Memory B cell (primary cell): ENCODE measurements around the gene ENPP5.
"Not testable (repeated sequence)": the region's sequence is repeated elsewhere in the genome, so short reads cannot be mapped to it uniquely, and the experiment has no call there.

Source experiments
- ATAC-seq: fragments of 150-1000 bp; cut with Tn5 transposase; 2 replicates; pipeline ENCODE4 v1.10.0; 2021; ENCODE audit warnings: low read depth, mild to moderate bottlenecking, moderate library complexity
- DNase-seq, 2 donors: peaks; one replicate each; pipeline ENCODE4 v3.0.0; 2022; ENCODE audit warnings: low spot score in 2 of 2
- H3K27ac Mint-ChIP-seq: one replicate; pipeline ENCODE4 v1.8.0; 2022; ENCODE audit warnings: mild to moderate bottlenecking, moderate library complexity, mixed read lengths
- H3K27me3 Mint-ChIP-seq: one replicate; pipeline ENCODE4 v1.8.0; 2022; ENCODE audit warnings: mixed read lengths
- H3K36me3 Mint-ChIP-seq: one replicate; pipeline ENCODE4 v1.8.0; 2022; ENCODE audit warnings: mild to moderate bottlenecking, mixed read lengths
- H3K4me1 Mint-ChIP-seq: one replicate; pipeline ENCODE4 v1.8.0; 2022; ENCODE audit warnings: mixed read lengths
- H3K4me3 Mint-ChIP-seq: one replicate; pipeline ENCODE4 v1.8.0; 2022; ENCODE audit warnings: mild to moderate bottlenecking, moderate library complexity, mixed read lengths
- H3K9me3 Mint-ChIP-seq: one replicate; pipeline ENCODE4 v1.8.0; 2022; ENCODE audit warnings: mixed read lengths

Gene ENPP5

GRCh38 chr6:46138281-46138680 is 32.5 kb downstream of the ENPP5 start:
- Mint-ChIP-seq H3K27me3 (no peaks in the 10 kb centered on the region), H3K36me3 (peaks cover 3% of the 10 kb centered on the region), H3K27ac (peak overlapping the region; percentile 71), H3K9me3 (no peaks in the 10 kb centered on the region), H3K4me1 (peaks cover 27% of the 10 kb centered on the region), H3K4me3 (no peak overlapping the region)
- DNase-seq (no peak), ATAC-seq (peak; percentile 38)

GRCh38 chr6:46137387-46137786 is 33.4 kb downstream of the ENPP5 start:
- no peak for ATAC-seq
- DNase-seq = no peak
- Mint-ChIP-seq H3K4me1 (peaks cover 29% of the 10 kb centered on the region), H3K9me3 (no peaks in the 10 kb centered on the region), H3K27me3 (no peaks in the 10 kb centered on the region), H3K4me3 (no peak overlapping the region), H3K36me3 (no peaks in the 10 kb centered on the region), H3K27ac (peak overlapping the region; percentile 71)

- Mint-ChIP-seq H3K36me3 (no peaks in the 10 kb centered on the region), H3K27me3 (no peaks in the 10 kb centered on the region), H3K9me3 (no peaks in the 10 kb centered on the region), H3K4me1 (peaks cover 29% of the 10 kb centered on the region), H3K4me3 (no peak overlapping the region), H3K27ac (peak overlapping the region; percentile 28)
- DNase-seq = no peak
- ATAC-seq = no peak
Observed at GRCh38 chr6:46136831-46137230, 33.9 kb downstream of the ENPP5 start.

GRCh38 chr6:46135176-46135575 is 35.6 kb downstream of the ENPP5 start:
- no peaks in the 10 kb centered on the region for H3K9me3 Mint-ChIP-seq
- peaks cover 35% of the 10 kb centered on the region for H3K4me1 Mint-ChIP-seq
- H3K27me3 Mint-ChIP-seq = no peaks in the 10 kb centered on the region
- ATAC-seq (no peak), DNase-seq (no peak)
- no peaks in the 10 kb centered on the region for H3K36me3 Mint-ChIP-seq
- no peak overlapping the region for H3K27ac Mint-ChIP-seq
- H3K4me3 Mint-ChIP-seq = no peak overlapping the region

GRCh38 chr6:46134216-46134615 is 36.6 kb downstream of the ENPP5 start:
- no peak for DNase-seq
- H3K27ac Mint-ChIP-seq = no peak overlapping the region
- no peaks in the 10 kb centered on the region for H3K36me3 Mint-ChIP-seq
- no peak for ATAC-seq
- H3K9me3 Mint-ChIP-seq = no peaks in the 10 kb centered on the region
- peaks cover 36% of the 10 kb centered on the region for H3K4me1 Mint-ChIP-seq
- H3K27me3 Mint-ChIP-seq = no peaks in the 10 kb centered on the region
- H3K4me3 Mint-ChIP-seq = no peak overlapping the region

DNA sequence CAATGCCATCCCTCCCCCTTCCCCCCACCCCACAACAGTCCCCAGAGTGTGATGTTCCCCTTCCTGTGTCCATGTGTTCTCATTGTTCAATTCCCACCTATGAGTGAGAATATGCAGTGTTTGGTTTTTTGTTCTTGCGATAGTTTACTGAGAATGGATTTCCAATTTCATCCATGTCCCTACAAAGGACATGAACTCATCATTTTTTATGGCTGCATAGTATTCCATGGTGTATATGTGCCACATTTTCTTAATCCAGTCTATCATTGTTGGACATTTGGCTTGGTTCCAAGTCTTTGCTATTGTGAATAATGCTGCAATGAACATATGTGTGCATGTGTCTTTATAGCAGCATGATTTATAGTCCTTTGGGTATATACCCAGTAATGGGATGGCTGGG is 39.5 kb downstream of the ENPP5 start:
- H3K36me3 Mint-ChIP-seq, H3K4me3 Mint-ChIP-seq, H3K9me3 Mint-ChIP-seq, H3K27me3 Mint-ChIP-seq, DNase-seq, ATAC-seq, H3K27ac Mint-ChIP-seq: not testable (repeated sequence)
- H3K4me1 Mint-ChIP-seq = peaks cover 27% of the 10 kb centered on the region

DNA sequence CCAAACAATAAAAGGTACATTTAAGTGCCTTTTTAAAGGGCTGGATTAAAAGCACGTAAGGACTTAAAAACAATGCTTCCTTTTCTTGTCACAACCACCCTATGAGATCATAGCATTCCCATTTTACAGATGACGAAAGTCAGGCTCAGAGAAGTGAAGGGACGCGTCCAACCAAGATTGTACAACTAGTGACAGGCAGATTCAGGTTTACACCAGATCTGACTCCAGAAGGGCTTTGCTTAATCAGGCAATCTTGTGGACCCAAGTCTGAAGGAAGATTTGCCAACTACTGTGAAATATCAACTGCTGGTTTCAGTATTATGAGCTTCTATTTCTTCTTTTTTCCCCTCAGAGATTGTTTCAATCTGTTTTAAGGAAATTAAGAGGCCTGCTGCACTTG is 40.1 kb downstream of the ENPP5 start:
- H3K4me1 Mint-ChIP-seq = peaks cover 27% of the 10 kb centered on the region

GRCh38 chr6:46129629-46130511 is 40.9 kb downstream of the ENPP5 start, which contains the start of gene ENPP4:
TSS of gene ENPP4 (plus strand) at chr6:46129989. CDS start at chr6:46139584, 9,595 bp downstream.
- Mint-ChIP-seq H3K36me3 (no peaks in the 10 kb centered on the region), H3K4me3 (peak within 1 kb of the TSS; percentile 97), H3K27me3 (no peaks in the 10 kb centered on the region), H3K9me3 (no peaks in the 10 kb centered on the region), H3K27ac (peak within 1 kb of the TSS; percentile 90), H3K4me1 (peaks cover 27% of the 10 kb centered on the region)
- DNase-seq (peak; percentile 98), ATAC-seq (peak; percentile 96)

More for the DNA sequence above, 40.1 kb downstream of the ENPP5 start:
- peak overlapping the region; percentile 90 for H3K27ac Mint-ChIP-seq
- H3K9me3 Mint-ChIP-seq = no peaks in the 10 kb centered on the region
- ATAC-seq (no peak), DNase-seq (no peak)
- H3K4me3 Mint-ChIP-seq = peak overlapping the region; percentile 97
- H3K27me3 Mint-ChIP-seq = no peaks in the 10 kb centered on the region
- H3K36me3 Mint-ChIP-seq = no peaks in the 10 kb centered on the region

DNA sequence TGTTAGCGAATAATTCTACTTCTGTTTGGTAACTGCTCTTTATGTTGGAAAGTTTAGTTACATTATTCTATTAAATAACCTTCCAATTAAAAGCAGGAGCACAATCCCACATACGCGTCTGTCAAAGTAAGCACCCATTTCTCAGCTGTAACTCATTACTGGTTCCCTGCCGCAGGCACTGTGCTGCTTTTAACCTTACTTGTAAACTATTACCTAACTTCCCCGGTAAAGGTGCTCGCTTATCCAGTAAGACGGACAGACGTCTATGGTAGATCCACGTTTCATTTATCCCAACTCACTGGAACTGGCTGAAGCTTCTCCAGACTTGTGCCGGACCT is 41.5 kb downstream of the ENPP5 start:
- no peaks in the 10 kb centered on the region for H3K27me3 Mint-ChIP-seq
- DNase-seq = no peak
- H3K9me3 Mint-ChIP-seq = no peaks in the 10 kb centered on the region
- peak overlapping the region; percentile 97 for H3K4me3 Mint-ChIP-seq
- peak; percentile 10 for ATAC-seq
- peaks cover 26% of the 10 kb centered on the region for H3K4me1 Mint-ChIP-seq
- peak overlapping the region; percentile 90 for H3K27ac Mint-ChIP-seq
- H3K36me3 Mint-ChIP-seq = no peaks in the 10 kb centered on the region

- peak; percentile 28 for ATAC-seq
- H3K36me3 Mint-ChIP-seq = no peaks in the 10 kb centered on the region
Observed at GRCh38 chr6:46128476-46128875, 42.3 kb downstream of the ENPP5 start.

DNA sequence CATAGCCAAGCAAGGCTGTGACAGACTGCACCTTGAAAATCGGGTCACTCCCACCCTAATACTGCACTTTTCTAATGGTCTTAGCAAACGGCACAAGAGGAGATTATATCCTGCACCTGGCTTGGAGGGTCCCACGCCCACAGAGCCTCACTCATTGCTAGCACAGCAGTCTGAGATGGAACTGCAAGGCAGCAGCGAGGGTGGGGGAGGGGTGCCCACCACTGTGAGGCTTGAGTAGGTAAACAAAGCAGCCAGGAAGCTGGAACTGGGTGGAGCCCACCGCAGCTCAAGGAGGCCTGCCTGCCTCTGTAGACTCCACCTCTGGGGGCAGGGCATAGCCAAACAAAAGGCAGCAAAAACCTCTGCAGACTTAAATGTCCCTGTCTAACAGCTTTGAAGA is 51.1 kb downstream of the ENPP5 start:
- H3K9me3 Mint-ChIP-seq = not testable (repeated sequence)

More at GRCh38 chr6:46128476-46128875, 42.3 kb downstream of the ENPP5 start:
- DNase-seq = peak in 1 of 2 donors; percentile 20
- peak overlapping the region; percentile 66 for H3K4me3 Mint-ChIP-seq
- no peaks in the 10 kb centered on the region for H3K27me3 Mint-ChIP-seq
- peak overlapping the region; percentile 16 for H3K27ac Mint-ChIP-seq
- peaks cover 19% of the 10 kb centered on the region for H3K4me1 Mint-ChIP-seq
- H3K9me3 Mint-ChIP-seq = no peaks in the 10 kb centered on the region

GRCh38 chr6:46118836-46119235 is 51.9 kb downstream of the ENPP5 start:
- peaks cover 19% of the 10 kb centered on the region for H3K4me1 Mint-ChIP-seq
- H3K9me3 Mint-ChIP-seq = no peaks in the 10 kb centered on the region
- DNase-seq (no peak), ATAC-seq (no peak)
- H3K27me3 Mint-ChIP-seq = no peaks in the 10 kb centered on the region
- peaks cover 24% of the 10 kb centered on the region for H3K36me3 Mint-ChIP-seq
- no peak overlapping the region for H3K27ac Mint-ChIP-seq
- H3K4me3 Mint-ChIP-seq = no peak overlapping the region

More for the DNA sequence above, 51.1 kb downstream of the ENPP5 start:
- H3K27ac Mint-ChIP-seq, H3K27me3 Mint-ChIP-seq, DNase-seq, ATAC-seq, H3K4me3 Mint-ChIP-seq: not testable (repeated sequence)
- Mint-ChIP-seq H3K36me3 (peaks cover 24% of the 10 kb centered on the region), H3K4me1 (peaks cover 19% of the 10 kb centered on the region)

DNA sequence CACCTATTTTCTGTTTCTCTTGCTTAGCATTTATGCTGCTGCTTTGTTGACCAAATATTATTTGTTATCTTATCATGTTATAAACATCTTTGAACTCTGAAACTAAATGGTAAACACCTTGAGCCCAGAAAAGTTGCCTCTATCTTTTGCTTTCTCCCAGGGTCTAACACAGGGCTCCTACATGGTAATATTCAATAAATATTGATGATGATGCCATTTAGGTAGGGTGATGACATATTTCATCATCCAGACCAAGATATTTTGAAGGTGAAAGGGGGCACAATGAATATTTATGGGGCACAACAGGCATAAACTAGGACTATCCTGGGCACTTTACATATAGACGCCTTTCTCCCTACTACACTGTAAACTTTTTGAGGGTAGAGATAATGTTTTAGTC is 52.6 kb downstream of the ENPP5 start:
- H3K4me3 Mint-ChIP-seq = no peak overlapping the region
- no peak overlapping the region for H3K27ac Mint-ChIP-seq

GRCh38 chr6:46116289-46116688 is 54.5 kb downstream of the ENPP5 start:
- peaks cover 17% of the 10 kb centered on the region for H3K4me1 Mint-ChIP-seq
- no peaks in the 10 kb centered on the region for H3K9me3 Mint-ChIP-seq
- peaks cover 27% of the 10 kb centered on the region for H3K36me3 Mint-ChIP-seq
- H3K27ac Mint-ChIP-seq = no peak overlapping the region
- ATAC-seq (peak; percentile 63), DNase-seq (no peak)
- H3K27me3 Mint-ChIP-seq = no peaks in the 10 kb centered on the region
- H3K4me3 Mint-ChIP-seq = no peak overlapping the region

More for the DNA sequence above, 52.6 kb downstream of the ENPP5 start:
- DNase-seq (no peak), ATAC-seq (no peak)
- Mint-ChIP-seq H3K27me3 (no peaks in the 10 kb centered on the region), H3K9me3 (no peaks in the 10 kb centered on the region), H3K36me3 (peaks cover 25% of the 10 kb centered on the region), H3K4me1 (peaks cover 19% of the 10 kb centered on the region)

GRCh38 chr6:46115634-46116033 is 55.1 kb downstream of the ENPP5 start:
- ATAC-seq (no peak), DNase-seq (no peak)
- no peaks in the 10 kb centered on the region for H3K9me3 Mint-ChIP-seq
- H3K27me3 Mint-ChIP-seq = no peaks in the 10 kb centered on the region
- H3K4me3 Mint-ChIP-seq = no peak overlapping the region
- peaks cover 23% of the 10 kb centered on the region for H3K36me3 Mint-ChIP-seq
- no peak overlapping the region for H3K27ac Mint-ChIP-seq
- H3K4me1 Mint-ChIP-seq = peaks cover 17% of the 10 kb centered on the region
